Stimulated activated CD4-positive, alpha-beta T cell treated with anti-CD3 and anti-CD28 coated beads, Interleukin-1b, Interleukin-23, amount 100 ng/mL, for 4 hours (primary cell): ENCODE results near the gene PTPRN2.
"Not testable (repeated sequence)": the region's sequence is repeated elsewhere in the genome, so short reads cannot be mapped to it uniquely, and the experiment has no call there.

Experiments
- DNase-seq, 2 donors: peaks; one replicate each; pipeline ENCODE4 v3.0.0-alpha.2; 2020; ENCODE audit warnings: low read depth in 2 of 2

Gene PTPRN2

DNA sequence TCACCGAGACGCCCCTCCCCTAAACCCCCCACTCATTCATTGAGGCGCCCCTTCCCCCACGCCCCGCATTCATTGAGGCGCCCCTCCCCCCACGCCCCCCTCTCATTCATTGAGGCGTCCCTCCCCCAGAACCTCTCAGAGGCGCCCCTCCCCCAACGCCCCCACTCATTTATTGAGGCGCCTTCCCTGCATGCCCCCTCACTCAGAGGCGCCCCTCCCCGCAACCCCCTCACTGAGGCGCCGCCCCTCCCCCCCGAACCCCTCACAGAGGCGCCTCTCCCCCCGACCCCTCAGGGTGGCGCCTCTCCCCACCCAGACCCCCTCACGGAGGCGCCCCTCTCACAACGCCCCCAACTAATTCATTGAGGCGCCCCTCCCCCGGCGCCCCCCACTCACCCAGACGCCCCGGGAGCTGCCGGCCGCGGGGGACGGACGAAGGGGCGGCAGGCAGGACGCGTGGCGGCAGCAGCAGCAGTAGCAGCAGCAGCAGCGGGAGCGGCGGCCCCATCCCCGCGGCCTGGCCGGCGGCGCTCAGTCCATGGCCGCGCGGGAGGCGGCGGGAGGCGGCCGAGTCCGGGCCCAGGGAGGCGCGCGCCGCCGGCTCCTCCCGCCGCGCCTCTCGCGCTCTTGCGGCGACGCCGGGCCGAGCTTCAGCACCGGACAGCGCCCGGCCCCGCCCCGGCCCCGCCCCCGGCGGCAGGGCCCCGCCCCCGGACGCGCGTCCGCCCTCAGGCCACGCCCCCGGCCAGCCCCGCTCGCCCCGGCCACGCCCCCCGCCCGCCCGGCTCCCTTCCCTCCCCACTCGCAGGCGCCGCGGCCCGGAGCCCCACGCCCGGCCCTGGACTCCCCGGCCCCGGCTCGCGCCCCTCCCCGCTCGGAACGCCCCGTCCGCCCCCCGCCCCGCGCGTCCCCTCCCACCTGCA, at the start of gene PTPRN2:
Gene PTPRN2, minus strand, starts transcription at position 662 of the 923 bp plus-strand sequence.
- DNase-seq, result peak; percentile 39 to 65

DNA sequence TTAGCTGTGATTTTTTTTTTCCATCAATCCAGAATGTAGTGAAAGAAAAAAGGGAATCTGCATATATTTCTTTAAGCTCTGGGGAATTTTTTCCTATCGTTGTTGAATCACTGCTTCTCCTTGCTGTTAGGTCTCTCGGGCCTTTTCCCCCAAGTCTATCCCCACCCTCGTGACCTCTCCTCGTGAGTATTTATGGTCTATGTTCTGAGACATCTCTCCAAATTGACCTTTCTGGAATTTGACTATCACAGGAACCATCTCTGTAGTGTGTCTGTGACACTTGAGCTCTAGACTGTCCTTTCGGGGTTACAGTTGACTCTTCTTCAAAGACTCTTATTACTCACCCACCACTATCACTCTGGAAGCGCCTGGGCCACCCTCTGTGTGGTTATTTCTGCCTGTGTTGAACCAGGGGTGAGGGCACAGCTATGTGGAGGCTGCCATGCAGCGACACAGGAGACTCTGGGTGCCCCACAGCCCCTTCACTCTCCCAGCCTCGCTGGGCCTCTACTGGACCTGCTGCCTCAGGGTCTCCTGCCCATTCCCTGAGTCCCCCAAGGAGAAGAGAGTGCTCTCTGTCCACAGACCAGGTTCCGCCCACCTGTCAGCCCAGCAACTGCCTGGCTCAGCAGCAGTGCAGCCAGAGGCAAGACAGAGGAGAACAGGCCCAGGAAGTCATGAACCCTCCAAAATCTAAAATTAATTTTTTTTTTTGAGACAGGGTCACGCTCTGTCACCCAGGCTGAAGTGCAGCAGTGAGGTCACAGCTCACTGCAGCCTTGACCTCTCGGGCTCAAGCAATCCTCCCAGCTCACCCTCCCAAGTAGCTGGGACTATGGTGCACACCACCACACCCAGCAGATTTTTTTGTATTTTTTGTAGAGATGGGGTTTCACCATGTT, 45.7 kb upstream of the PTPRN2 start:
- no peak for DNase-seq

DNA sequence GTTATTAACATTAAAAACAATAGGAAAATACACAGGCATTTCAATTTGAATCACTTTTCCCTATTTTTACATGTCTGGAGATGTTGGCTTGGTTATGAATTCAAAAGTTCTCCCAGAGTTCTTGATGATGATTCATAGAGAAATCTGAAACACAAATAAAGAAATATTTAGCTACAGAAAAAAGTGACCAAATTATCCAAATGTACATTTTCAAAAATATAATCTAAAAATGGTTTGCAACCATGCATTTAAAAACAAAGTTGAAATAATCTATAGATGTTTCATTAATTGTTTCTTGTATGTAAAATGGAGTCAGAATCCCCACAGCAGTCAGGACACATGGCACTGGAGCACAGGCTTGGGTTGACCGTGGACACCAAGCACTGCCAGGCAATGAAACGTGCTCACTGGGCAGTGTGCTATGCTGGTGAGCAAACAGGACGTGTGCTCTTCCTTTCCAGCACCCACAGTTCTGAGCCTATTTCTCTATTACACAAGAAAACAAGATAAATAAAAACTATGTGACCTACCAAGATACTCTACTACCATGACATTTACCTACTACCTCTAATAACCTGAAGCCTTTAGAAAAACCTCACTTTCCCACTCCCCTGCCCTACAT, 44.1 kb upstream of the PTPRN2 start:
- no peak for DNase-seq

DNA sequence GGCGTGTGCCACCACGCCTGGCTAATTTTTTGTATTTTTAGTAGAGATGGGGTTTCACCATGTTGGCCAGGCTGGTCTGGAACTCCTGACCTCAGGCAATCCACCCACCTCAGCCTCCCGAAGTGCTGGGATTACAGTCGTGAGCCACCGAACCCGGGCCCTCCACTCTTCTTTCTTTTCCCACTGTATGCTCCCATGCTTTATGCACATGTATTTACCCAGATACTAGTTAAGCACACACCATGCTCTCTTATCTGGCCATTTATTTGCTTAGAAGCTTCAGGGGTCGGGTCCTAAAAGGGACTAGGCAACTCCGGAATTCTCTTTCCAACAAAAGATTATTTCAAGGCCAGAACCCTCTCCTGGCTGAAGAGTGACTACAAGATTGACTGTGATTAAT, 38.7 kb upstream of the PTPRN2 start:
- not testable (repeated sequence) for DNase-seq

DNA sequence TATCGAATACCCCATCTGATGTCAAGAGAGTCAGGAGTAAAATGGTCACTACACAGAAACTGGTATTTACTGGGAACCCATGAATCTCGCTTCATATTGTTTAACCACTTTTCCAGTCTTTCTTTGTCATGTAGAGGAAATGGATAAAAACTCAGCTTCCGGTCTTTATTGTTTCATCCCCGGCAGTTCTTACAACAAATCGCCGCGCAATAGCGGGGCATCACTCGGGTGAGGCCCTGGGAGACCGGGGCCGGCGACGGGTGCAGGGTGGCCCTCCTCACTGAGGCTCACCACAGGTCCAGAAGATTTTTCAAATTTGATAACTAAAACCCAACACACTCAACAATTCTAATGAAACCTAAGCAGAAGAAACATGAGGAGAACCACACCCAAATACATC, 35.6 kb upstream of the PTPRN2 start:
- no peak for DNase-seq

DNA sequence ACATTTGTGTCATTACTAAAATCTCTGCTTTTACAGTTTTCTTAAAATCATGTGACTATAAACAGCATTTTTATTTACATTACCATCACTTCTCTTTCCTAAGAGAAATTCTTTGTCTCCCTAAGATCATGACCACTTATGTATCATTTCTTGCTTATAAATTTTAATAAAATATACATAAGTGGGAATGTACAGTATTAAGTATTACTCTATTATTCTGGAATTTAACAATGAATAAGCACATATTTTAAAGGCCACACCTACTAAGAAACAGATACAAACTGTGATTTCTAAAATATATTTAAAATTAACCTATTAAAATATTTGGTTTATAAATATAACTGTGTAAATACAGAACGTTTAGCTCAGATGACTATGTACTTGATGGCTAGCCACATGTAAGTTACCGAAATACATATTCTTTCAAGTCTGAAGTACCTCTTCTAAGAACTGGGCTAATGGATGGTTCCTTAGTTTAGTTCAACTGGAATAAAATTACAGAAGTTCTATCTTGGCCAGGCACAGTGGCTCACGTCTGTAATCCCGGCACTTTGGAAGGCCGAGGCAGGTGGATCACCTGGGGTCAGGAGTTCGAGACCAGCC, 33.3 kb upstream of the PTPRN2 start:
- DNase-seq, result no peak

DNA sequence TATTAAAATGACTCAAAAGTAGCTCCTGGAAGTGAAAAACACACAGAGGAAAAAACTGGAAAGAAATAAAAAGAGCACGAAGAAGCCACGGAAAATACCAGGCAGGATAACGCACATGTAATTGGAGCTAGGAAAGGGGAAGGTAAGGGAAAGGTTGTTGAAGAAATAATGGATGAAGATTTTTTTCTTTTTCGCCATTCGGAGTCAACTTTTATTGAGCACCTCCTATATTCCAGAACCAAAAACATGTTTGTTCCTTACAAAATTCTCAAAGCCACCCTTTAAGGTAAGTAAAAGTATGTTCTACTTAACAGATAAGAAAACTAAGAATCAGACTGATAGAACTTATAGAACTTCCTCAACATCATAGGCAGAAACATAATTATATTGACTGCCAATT, 32.8 kb upstream of the PTPRN2 start:
- no peak for DNase-seq

DNA sequence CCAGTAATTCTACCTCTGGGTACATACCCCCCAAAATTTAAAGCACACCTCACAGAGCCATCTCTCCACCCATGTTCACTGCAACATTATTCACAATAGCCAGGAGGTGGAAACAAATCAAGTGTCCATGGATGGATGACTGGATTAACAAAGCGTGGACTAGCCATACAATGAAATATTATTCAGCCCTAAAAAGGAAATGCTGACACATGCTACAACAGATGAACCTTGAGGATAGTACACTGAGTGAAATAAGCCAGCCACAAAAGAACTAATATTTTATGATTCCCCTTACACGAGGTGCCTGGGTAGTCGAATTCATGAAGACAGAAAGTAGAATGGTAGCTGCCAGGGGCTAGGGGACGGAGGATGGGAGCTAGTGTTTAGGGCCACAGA, 31.1 kb upstream of the PTPRN2 start:
- no peak for DNase-seq

DNA sequence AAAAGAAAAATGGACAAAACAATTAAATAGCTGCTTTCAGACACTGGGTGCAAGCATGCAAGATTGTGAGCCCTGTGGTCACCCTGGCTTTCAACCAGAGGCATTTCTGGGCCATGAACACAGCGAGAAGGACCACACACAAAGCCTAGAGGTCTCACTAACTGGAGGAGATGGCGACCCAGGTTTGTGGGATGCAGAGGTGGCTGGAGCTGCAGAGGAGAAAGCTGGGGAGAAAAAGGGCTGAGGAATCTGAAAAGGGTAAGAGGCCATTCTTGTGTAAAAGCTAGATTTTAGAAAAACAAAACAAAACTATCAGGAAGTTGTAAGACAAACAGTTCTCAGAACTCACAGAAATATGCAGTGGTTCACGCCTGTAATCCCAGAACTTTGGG, 30.1 kb upstream of the PTPRN2 start:
- no peak for DNase-seq

DNA sequence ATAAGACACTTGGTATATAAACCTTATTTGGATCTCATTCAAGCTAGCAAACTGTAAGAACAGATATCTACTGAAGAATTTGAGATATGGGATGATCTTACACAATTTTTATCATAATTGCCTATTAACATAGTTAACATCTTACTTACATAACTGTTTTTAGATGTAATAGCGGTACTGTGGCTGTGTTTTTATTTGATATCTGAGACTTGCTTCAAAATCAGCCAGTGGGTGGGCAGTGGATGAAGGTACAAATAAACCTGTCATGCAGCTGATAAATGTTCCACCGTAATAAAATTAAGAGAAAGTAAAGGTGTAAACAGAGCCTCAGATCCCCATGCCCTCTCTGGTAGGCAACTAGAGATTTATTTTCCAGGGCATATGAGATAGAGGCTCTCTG, 28.4 kb upstream of the PTPRN2 start:
- no peak for DNase-seq

DNA sequence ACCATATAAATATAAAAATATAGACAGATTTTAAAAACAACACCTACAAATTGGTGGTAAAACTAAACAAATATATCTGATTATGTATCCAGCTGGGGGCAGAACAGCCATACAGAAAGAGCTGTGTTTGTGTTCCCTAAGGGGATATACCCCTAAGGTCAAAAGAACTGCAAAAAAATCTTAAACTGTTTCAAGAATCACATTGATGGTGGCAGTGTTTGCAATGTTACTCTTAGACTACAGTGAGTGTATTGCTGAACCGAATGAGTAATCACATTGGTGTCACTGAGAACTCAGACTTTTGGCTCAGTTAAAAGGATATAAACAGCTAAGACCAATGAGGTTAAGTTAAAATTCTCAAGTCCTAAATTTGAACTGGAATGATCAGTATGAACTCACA, 27.1 kb upstream of the PTPRN2 start:
- no peak for DNase-seq

DNA sequence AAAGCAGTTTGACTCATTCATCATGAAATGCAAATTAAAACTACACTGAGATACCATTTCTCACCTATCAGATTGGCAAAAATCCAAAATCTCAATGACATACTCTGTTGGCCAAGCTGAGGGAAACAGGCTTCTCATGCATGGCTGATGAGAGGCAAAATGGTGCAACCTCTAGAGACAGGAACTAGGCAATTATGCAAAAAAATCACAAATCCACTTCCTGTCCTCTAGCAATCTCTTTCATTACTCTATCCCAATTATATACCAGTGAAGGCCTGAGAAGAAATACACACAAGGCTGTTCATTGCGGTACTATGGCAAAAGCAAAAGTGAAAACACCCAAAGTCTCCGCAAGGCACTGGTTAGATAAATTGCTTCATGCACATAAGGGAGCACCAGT, 25.9 kb upstream of the PTPRN2 start:
- DNase-seq, result no peak

DNA sequence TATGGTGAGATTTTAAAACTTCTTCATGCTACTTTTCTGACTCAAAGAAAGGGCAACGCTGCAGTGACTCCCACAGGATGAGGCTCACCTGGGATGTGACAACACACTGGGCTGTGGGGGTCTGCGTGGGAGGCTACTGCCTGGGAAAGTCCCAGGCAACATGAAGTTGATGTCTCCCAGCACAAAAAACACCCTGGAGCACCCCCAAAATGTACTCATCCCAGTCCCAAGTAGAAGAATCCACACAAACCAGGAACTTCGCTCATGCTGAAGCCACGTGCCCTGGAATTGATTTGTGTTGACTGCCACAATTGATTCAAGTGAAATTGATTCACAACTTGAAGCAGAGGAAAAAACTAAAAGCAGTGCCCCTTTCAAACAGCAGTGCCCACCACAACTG, 24.9 kb upstream of the PTPRN2 start:
- no peak for DNase-seq

DNA sequence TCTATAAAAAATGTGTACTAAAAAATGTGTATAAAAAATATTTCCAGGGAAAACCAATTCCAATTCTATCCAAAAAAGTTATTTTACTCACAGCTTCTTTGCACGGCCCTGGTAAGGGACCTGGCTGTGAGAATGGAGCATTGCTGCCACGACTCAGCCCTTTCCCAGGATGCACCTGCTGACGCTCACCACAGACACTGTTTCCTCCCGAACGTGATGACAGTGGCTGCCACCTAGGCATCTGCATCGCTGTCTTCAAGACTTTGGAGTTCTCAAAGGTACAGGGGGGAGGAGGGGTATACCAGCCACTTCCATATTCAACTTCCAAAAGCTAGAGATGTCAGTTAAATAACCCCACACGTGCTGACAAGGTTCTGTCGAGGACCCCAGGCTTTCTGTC, 23.9 kb upstream of the PTPRN2 start:
- no peak for DNase-seq

DNA sequence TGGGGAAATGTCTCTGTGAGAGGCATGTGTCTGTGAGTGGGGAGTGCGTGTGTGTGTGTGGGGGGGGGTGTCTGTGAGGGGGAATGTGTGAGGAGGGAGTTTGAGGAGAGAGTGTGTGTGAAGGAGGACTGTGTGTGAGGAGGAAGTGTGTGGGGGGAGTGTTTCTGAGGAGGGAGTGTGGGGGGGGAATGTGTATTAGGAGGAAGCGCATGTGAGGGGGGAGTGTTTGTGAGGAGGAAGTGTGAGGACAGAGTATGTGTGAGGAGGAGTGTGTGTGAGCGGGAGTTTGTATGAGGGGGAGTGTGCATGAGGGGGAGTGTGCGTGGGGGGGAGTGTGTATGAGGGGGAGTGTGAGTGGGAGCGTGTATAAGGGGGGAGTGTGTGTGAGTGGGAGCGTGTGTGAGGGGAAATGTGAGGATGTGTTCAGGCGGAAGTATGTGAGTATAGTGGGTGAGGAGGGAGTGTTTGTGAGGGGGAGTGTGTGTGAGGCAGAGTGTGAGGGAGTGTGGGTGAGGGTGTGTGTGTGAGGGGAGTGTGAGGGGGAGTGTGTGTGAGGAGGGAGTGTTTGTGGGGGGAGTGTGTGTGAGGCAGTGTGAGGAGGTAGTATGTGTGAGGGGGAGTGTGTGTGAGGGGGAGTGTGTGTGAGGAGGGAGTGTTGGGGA, 21.8 kb upstream of the PTPRN2 start:
- DNase-seq, result no peak

DNA sequence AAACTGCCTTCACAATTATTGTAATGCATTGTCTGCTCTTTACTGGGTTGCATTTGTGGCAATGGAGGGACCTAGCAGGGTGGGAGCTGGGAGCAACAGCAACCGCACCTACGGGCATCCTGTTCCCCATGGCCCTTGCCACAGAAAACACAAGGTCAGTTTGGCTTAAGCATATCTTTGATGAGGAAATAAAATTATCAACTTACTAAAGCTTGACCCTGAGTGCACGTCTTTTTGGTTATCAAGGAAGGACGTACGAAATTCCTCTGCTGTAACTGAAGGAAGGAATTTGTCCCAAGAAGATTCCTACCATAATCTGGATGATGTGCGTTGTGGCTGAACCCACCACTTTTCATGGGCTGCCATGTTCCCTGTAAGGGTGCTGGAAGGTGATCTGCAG, 19.9 kb upstream of the PTPRN2 start:
- DNase-seq, result no peak

DNA sequence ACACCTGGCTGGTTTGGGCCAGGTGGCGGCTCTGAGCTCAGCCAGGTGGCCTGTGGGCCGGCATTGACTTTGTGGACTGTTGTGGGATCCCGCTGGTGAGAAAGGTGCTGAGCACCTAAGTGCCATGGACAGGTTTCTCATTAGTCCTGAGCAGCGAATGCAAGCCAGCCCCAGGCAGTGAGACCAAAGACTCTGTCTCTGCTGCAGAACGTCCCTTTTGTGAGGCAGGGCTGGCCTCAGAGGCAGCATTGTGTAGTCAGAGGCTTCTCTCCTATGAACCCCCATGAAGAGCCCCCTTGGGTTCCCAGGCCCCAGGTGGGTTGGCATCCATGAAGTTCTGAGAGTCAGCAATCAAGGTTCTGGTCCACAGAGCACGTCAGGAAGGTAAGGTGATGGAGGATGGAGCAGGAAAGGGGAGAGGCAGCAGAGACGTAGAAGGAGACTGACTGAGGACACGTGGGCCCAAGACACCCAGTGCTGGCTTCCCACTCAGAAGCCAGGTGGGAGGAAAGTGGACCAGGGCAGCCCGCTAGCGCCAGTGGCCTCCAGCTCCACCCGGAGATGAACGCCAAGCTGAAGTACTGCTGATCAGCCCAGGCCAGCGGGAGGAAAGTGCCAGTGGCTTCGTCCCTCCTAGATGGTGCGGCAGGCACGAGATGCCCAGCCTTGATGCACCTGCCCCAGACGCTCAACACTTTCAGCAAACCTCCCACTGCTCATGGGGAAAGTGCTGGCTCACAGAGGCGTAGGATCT, 19.2 kb upstream of the PTPRN2 start:
- DNase-seq, result no peak

DNA sequence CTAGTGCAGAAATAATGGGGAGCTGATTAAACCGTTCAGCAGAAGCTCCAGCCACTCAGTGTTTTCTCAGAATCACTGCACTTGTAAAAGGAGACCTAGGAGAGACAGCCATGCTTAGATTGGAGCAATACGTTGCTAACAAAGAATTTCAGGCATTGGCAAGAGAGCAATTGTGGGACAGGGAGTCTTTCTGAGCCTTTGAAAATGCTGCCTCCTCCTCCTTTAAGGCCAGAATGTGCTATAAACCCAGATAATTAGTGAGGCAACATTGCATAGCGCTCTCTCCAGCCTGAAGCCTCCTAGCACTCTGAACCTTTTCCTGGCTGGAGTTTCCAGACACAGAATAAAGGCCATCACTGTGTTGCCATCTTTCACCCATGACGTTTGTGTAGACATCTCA, 18.5 kb upstream of the PTPRN2 start:
- no peak for DNase-seq

DNA sequence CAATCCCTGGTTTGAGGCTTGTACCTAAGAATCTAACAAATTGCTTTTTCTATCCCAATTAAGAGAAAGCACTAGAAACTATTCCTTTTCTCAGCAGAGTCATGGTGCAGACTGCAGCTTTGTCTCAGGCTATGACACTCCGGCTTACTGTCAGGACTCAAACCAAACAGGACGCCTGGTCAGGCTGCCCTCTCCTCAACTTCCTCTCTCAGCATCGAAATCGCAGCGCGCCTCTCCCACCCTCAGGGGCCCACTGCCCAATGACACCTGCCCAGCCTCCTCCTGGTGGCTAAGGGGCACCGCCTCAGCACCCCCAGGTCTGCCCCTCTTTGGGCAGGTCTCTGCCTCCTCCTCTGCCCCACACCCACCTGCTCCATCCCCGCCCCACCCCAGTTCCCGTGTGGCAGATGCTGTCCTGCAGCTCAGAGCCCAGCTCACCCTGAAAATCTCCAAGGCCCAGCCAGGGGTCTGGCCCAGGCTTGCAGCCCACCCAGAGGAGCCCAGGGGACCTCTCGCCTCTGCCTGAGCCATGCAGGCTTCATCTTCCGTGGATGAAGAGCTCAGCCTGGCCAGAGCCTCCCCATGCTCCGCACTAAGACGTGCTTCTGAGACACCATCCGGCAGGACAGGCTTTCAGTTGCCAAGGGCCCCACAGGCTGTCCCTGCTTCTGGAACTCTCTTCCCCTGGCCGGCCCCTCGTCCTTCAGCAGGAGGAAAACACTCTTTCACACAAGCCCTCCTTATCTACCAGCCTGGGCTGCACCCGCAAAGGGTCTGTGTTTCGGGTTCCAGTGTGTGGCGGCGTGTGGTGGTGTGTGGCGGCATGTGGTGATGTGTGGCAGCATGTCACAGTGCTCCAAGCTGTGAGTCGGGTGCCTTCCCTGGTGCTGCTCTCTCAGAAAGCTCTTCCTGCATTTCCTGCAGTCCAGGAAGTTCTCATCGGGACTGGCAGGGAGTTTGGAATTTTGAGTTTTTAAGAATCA, 16.4 kb upstream of the PTPRN2 start:
- DNase-seq, result no peak
